OCI-LY1 (cell line): ENCODE data around the gene EPO.

Experiments used
- CTCF ChIP-seq: fragments of 200-600 bp; sonication (generic), shearing (Covaris generic); IDR thresholded peaks from 2 replicates; pipeline ENCODE4 v1.5.1; 2017; ENCODE audit warnings: mild to moderate bottlenecking, antibody characterized with exemption, low read length, moderate library complexity, mixed read lengths
- EZH2 ChIP-seq: fragments of 200-600 bp; sonication (generic), shearing (Covaris generic); IDR thresholded peaks from 2 replicates; pipeline ENCODE4 v1.8.0; 2017; ENCODE audit warnings: borderline replicate concordance, mixed run types, mild to moderate bottlenecking, antibody characterized with exemption, low read length, moderate library complexity, mixed read lengths

DNA sequence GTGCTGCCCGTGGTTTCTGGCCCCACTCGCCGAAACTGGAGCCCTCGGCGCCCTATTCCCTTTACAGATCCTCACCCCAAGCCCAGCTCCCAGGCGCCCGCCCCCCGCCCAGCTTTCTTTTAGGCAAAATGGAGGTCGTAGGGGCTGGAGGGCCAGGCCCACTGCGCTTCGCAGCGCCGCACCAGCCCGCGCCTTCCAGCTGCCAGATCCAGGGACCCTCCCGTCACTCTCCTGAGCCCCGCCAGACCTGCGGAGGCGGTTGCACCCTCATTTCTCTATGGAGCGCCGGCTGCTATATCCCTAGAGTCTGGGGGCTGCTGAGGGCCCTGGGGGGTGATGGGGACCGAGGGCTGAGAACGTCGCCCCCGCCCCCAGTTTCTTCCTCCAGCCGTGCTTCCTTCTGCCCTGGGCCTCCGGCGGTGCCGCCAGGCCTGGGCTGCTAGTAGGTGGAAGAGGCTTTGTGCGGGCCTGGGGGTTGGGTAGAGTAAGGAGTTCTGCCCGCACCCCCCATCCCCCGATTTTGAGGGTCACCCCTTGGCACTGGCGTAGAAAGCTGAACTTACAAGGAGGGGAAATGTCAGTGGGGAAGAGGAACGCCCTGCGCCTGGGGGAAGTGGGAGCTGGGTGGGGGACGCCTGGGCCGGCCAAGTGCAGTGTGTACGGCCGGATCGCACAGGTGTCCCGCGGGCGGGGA is 45.7 kb upstream of the EPO start:
- TF ChIP-seq CTCF, result no peak
- TF ChIP-seq EZH2, result no peak
